GM21367 (cell line): ENCODE data around the gene MFAP2.

Experiments
- ATAC-seq: cut with Tn5 transposase; IDR thresholded peaks from one replicate; pipeline ENCODE4 v1.9.1; 2021; ENCODE audit not compliant: unreplicated experiment

The MFAP2 gene

GRCh38 chr1:16980473-16981268 lies at the start of gene MFAP2:
TSS of gene MFAP2 (minus strand) at chr1:16980620. CDS start at chr1:16978273, 2,347 bp downstream.
- no peak for ATAC-seq

GRCh38 chr1:17030206-17030605 lies 49.8 kb upstream of the MFAP2 start:
- no peak for ATAC-seq

- ATAC-seq = no peak
Measured at GRCh38 chr1:17028662-17029188, 48.3 kb upstream of the MFAP2 start.

- ATAC-seq = no peak
Measured at GRCh38 chr1:17027900-17028299, 47.5 kb upstream of the MFAP2 start.

GRCh38 chr1:17027403-17027802 lies 47.0 kb upstream of the MFAP2 start:
- no peak for ATAC-seq

- no peak for ATAC-seq
Measured at GRCh38 chr1:17024721-17025120, 44.3 kb upstream of the MFAP2 start.

GRCh38 chr1:17023573-17023972 lies 43.2 kb upstream of the MFAP2 start:
- no peak for ATAC-seq

GRCh38 chr1:17023102-17023501 lies 42.7 kb upstream of the MFAP2 start:
- no peak for ATAC-seq

- ATAC-seq = no peak
Measured at GRCh38 chr1:17021896-17022295, 41.5 kb upstream of the MFAP2 start.

- ATAC-seq = no peak
Measured at GRCh38 chr1:17020502-17020901, 40.1 kb upstream of the MFAP2 start.

- no peak for ATAC-seq
Measured at GRCh38 chr1:17018849-17019248, 38.4 kb upstream of the MFAP2 start.

- no peak for ATAC-seq
Measured at GRCh38 chr1:17017435-17017834, 37.0 kb upstream of the MFAP2 start.

- ATAC-seq = no peak
Measured at GRCh38 chr1:17016317-17016661, 35.9 kb upstream of the MFAP2 start.

GRCh38 chr1:17014671-17015567 lies 34.5 kb upstream of the MFAP2 start:
- no peak for ATAC-seq

GRCh38 chr1:17013491-17014320 lies 33.3 kb upstream of the MFAP2 start:
- no peak for ATAC-seq

- no peak for ATAC-seq
Measured at GRCh38 chr1:17012775-17013490, 32.5 kb upstream of the MFAP2 start.

GRCh38 chr1:17011439-17012307 lies 31.3 kb upstream of the MFAP2 start, which contains the start of gene ATP13A2:
TSS of gene ATP13A2 (minus strand) at chr1:17011928. CDS start at chr1:17011738, 190 bp downstream.
- peak; percentile 82 for ATAC-seq

- no peak for ATAC-seq
Measured at GRCh38 chr1:17011092-17011438, 30.6 kb upstream of the MFAP2 start.

GRCh38 chr1:17009706-17010105 lies 29.3 kb upstream of the MFAP2 start:
- no peak for ATAC-seq
